Left renal cortex interstitium (tissue), 4 donors: ENCODE results near the gene OR8B3. TPM values are rescaled to one million over a fixed set of nuclear protein-coding genes. Genes with fewer than 3 reads are reported as not detected.
"Not testable (repeated sequence)": the region's sequence is repeated elsewhere in the genome, so short reads cannot be mapped to it uniquely, and the experiment has no call there.

Experiments used
- DNase-seq, 4 donors: peaks; one replicate each; pipeline ENCODE4 v3.0.0-alpha.2; 2013; ENCODE audit warnings: low read depth in 4 of 4, low spot score in 2 of 4, missing footprints in 1 of 4
- polyA plus RNA-seq, 4 donors: library from polyadenylated mRNA; unstranded; fragments of 120-200 nt; gene quantifications; one replicate each; pipeline ENCODE4 v1.2.1, GENCODE V29; 2013; ENCODE audit not compliant: insufficient read length in 4 of 4

The OR8B3 gene
- not detected for polyA plus RNA-seq

GRCh38 chr11:124398924-124399323 is at the start of gene OR8B3:
OR8B3 (minus strand) TSS chr11:124399024; CDS start chr11:124397351, 1,673 bp downstream.
- no peak for DNase-seq

DNA sequence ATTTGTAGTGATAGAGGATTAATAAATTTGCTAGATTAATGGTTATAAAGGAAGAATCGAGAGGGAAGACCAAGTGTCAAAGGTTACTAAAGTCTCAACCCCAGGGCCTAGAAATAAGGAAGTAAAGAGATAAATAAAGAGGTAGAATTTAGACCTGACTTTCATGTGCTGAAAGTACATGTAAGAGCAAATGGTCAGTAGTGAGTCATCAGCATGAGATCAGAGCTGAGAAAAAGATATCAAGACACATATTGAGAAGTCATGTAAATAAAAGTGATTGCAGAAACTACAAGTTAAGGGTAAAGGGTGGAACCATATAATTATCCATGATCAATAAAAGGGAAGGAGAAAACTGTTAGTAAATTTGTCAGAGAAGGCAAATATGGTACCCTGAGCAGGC is 48.1 kb upstream of the OR8B3 start:
- DNase-seq = no peak

GRCh38 chr11:124445646-124446150 is 46.9 kb upstream of the OR8B3 start, which contains the start of gene OR8B8:
OR8B8 (minus strand) TSS chr11:124445696; CDS start chr11:124441085, 4,611 bp downstream.
- no peak for DNase-seq

GRCh38 chr11:124442847-124443246 is 44.0 kb upstream of the OR8B3 start:
- DNase-seq = no peak

DNA sequence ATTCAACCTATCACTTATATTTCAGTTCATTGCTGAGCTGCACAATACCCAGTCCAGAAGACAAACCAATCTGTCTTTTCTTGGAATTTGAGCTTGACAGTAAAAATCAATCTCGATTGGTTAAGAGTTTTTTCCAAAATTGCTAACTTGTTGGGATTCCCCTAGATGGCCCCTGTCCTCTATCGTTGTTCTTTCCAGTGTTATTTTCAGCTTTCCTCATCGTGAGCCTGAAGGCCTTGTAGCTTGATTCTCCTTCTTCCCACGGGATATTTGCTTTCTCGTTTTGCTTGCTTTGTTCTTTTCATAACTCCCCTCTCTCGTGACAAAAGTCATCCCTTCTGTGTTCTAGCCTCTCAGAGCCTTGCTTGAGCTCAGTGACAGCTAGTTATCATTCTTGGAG is 43.6 kb upstream of the OR8B3 start:
- DNase-seq = no peak

DNA sequence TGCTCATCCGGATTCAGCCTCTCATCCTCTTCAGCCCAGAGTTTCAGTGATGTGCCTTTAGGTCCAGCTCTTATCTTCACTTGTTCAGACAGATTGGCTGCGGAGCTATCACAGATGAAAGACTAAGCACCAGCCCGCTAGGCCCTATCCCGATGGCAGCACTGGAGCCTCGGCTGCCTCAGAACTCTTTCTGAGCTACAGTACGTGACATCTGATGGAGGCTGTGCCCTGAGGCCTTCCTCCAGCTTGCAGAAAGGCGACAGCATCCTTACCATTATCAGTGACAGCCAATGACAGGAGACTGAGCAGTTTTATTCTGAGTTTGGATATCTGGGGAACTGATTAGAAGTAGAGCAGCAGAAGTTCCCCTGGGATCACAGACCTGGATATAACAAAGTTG is 42.7 kb upstream of the OR8B3 start:
- DNase-seq = no peak

DNA sequence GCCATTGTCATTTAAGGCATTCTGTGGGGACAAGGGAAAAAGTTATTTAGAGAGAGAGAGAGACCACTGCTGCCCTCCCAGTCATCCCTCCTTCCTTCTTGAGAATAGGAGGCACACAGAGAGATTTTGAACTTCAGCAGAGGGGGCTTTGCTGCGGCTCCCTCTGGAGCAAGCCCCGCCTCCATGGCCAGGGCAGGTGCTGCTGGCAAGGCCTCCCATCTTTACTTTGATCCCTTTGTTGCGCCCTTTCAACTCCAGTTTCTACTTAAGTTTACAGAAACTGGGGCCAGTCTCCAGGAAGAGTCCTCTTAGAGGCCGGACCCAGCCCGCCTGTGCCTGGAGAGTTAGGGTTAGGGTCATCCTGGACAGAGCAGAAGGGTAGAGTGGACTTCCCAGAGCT is 42.3 kb upstream of the OR8B3 start:
- DNase-seq = no peak

DNA sequence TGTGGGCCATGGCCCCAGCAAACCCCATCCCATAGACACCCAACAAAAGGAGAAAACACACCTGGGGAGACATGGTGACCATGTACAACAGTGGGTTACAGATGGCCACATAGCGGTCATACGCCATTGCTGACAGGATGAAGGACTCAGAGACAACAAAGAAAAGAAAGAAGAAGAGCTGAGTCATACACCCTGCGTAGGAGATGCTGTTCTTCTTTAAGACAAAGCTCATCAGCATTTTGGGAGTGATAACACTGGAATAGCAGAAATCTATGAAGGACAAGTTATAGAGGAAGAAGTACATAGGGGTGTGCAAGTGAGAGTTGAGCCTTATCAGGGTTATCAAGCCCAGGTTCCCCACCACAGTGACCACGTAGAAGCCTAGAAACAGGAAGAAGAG is 41.8 kb upstream of the OR8B3 start:
- no peak for DNase-seq

- no peak for DNase-seq
Measured at GRCh38 chr11:124434699-124435098, 35.9 kb upstream of the OR8B3 start.

- no peak for DNase-seq
Measured at GRCh38 chr11:124429599-124429998, 30.8 kb upstream of the OR8B3 start.

- DNase-seq = no peak
Measured at GRCh38 chr11:124424384-124424921, 25.6 kb upstream of the OR8B3 start, which contains the start of gene OR8B4. OR8B4 (minus strand) TSS chr11:124424871; CDS start chr11:124424871, 0 bp downstream.

- DNase-seq = no peak
Measured at GRCh38 chr11:124421043-124421442, 22.2 kb upstream of the OR8B3 start.

GRCh38 chr11:124415356-124415923 is 16.6 kb upstream of the OR8B3 start:
- DNase-seq = peak in 2 of 4 donors; percentile 7 to 16

GRCh38 chr11:124409906-124410305 is 11.1 kb upstream of the OR8B3 start:
- no peak for DNase-seq

- DNase-seq = no peak
Measured at GRCh38 chr11:124405581-124405980, 6.8 kb upstream of the OR8B3 start.

GRCh38 chr11:124403186-124403585 is 4.4 kb upstream of the OR8B3 start:
- DNase-seq = not testable (repeated sequence)

GRCh38 chr11:124402326-124402922 is 3.6 kb upstream of the OR8B3 start:
- peak in 2 of 4 donors; percentile 2 to 21 for DNase-seq

DNA sequence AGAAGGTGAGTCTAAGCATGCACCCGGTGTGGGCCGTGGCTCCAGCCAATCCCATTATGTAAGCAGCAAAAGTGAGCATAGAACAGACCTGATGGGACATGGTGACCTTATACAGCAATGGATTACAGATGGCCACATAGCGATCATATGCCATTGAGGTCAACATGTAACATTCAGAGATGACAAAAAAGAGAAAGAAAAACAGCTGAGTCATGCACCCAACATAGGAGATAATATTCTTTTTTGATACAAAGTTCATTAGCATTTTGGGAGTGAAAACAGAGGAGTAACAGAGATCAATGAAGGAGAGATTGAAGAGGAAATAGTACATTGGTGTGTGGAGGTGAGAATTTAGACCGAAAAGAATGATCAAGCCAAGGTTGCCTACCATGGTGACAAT is 2.0 kb downstream of the OR8B3 start:
- not testable (repeated sequence) for DNase-seq

DNA sequence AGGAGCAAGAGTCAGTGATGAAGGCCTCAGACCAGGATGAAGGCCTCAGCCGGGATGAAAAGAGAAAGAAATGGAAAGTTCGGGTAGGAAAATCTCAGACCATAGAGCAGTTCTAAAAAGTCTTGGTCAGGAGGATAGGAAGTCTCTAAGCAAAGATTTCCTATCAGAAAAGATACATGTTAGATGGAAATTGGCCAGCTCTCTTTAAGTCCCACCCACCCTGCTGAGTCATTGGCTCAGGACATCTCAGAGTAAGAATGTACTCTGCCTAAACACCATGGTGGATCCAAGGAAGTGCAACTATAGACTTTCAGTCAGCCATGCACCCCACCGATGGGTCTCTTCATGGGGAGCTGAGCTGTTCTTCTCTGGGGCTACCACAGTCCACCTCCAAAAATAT is 4.4 kb downstream of the OR8B3 start:
- DNase-seq = no peak

- no peak for DNase-seq
Measured at GRCh38 chr11:124384399-124384798, 14.4 kb downstream of the OR8B3 start, which contains the start of gene OR8B2. OR8B2 (minus strand) TSS chr11:124384499; CDS start chr11:124383343, 1,156 bp downstream.

DNA sequence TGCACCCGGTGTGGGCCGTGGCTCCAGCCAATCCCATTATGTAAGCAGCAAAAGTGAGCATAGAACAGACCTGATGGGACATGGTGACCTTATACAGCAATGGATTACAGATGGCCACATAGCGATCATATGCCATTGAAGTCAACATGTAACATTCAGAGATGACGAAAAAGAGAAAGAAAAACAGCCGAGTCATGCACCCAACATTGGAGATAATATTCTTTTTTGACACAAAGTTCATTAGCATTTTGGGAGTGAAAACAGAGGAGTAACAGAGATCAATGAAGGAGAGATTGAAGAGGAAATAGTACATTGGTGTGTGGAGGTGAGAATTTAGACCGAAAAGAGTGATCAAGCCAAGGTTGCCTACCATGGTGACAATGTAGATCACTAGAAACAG is 16.0 kb downstream of the OR8B3 start:
- DNase-seq = not testable (repeated sequence)

DNA sequence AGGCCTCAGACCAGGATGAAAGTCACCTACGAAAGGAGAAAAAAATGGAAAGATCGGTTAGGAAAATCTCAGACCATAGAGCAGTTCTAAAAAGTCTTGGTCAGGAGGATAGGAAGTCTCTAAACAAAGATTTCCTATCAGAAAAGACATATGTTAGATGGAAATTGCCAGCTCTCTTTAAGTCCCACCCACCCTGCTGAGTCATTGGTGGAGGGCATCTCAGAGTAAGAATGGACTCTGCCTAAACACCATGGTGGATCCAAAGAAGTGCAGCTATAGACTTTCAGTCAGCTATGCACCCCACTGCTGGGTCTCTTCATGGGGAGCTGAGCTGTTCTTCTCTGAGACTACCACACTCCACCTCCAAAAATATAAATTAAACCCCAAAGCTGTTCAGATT is 18.2 kb downstream of the OR8B3 start:
- DNase-seq = no peak
